Ishikawa (cell line): Measurements from ENCODE around the gene MTHFS.

ENCODE experiments used
- EGR1 ChIP-seq: IDR thresholded peaks from 2 replicates; pipeline ENCODE4 v1.6.1; 2012
- TF ChIP-seq, protein P1 (sequence below): IDR thresholded peaks from 2 replicates; pipeline ENCODE4 v1.6.1; 2012

DNA sequence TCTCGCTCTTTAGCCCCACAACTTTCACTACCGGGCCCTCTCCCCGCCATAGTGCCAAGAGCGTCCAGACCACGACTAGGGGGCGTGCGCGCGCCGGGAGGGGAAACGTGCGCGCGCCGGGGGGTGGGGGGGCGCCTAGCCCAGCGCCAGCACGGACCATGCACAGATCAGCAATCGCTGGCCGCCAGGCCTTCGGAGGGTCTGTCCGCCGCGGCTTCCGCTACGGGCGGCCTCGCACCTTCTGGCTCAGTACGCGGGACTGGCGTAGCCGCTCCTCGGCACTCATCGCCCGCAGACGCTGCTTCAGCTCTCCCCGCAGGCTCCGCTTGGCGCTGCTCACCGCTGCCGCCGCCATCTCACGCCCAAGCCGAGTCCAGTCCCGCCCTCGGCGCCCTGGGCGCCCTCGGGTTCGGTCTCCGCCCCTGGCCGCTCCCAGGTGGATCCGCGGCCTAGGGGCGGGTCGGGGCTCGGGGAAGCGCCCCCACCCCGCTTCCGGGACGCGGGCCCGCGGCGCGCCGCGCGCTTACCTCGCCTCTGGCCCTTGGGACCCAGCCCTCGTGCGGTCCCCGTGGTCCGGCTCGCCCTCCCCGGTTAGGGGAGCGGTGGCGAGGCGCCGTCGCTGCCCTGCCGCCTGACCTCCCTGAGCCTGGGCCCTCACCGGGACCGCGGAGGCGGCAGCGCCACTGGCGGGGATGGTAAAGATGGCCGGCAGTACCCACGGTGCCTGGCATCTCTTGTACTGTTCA, at the start of gene MTHFS:
- TF ChIP-seq, protein P1, sequence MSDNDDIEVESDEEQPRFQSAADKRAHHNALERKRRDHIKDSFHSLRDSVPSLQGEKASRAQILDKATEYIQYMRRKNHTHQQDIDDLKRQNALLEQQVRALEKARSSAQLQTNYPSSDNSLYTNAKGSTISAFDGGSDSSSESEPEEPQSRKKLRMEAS, result peak; percentile 61
- TF ChIP-seq EGR1, result no peak; the same call in 1 of the 2 replicates
